ENCODE results near the gene PLCB1.

Gene PLCB1

GRCh38 chr20:8301655-8302054 lies 169.6 kb downstream of the PLCB1 start:
- no peak for DNase-seq (ENCODE audit: low read depth in 2 of 2)

GRCh38 chr20:8303651-8304050 lies 171.6 kb downstream of the PLCB1 start:
- DNase-seq (ENCODE audit: low read depth in 2 of 2), result no peak

- no peak for DNase-seq (ENCODE audit: low read depth in 2 of 2)
Measured at GRCh38 chr20:8304124-8304816, 172.2 kb downstream of the PLCB1 start.

- peak; percentile 6 to 36 for DNase-seq (ENCODE audit: low read depth in 2 of 2)
Measured at GRCh38 chr20:8305449-8305978, 173.4 kb downstream of the PLCB1 start.

DNA sequence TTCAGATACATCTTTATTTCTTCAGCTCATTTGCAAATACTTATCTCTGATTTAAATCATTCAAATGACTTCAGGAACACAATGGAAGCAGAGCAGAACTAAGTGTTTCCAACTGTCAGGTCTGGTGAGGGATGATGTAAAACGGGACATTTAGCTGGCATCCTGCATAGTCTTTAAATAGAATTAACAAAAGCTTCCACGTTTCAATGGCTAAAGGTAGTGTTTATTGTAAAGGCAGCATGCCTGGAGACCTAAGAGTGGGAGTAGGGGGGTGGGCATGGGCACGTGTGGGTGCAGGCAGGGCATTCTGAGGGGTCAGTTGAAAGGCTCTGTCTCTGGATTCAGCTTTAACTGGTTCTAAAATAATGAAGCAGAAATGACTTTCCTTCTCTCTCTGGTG lies 174.9 kb downstream of the PLCB1 start:
- DNase-seq (ENCODE audit: low read depth in 2 of 2), result no peak

DNA sequence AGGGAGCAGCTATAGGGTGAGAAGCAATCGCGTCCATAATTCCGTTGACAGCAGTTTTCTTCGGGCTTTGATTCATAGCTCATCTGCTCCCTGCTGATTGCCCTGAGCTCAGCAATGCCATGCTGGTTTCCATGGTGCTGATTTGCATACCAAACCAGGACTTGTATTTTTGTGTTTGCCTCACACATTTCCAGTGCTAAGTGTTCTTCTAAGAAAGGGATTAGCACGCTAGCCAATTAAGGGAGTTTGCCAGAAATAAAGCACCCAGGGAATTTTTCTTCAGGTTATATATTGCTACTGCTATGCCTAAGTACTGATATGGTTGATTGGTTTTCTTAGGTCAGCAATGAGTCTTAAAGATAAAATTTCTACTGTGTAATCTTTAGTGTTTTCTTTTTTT lies 177.6 kb downstream of the PLCB1 start:
- no peak for DNase-seq (ENCODE audit: low read depth in 2 of 2)

DNA sequence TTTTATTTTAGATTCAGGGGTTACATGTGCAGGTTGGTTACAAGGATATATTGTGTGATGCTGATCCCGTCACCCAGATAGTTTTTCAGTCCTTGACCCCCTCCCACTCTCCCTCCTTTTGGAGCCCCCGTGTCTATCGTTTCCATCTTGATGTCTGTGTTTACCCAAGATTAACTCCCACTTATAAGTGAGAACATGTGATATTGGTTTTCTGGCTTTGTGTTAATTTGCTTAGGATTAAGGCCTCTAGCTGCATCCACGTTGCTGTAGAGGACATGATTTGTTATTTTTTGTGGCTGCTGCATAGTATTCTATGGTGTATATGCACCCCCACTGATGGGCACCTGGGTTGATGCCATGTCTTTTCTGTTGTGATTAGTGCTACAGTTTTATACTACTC lies 178.6 kb downstream of the PLCB1 start:
- DNase-seq (ENCODE audit: low read depth in 2 of 2), result no peak

DNA sequence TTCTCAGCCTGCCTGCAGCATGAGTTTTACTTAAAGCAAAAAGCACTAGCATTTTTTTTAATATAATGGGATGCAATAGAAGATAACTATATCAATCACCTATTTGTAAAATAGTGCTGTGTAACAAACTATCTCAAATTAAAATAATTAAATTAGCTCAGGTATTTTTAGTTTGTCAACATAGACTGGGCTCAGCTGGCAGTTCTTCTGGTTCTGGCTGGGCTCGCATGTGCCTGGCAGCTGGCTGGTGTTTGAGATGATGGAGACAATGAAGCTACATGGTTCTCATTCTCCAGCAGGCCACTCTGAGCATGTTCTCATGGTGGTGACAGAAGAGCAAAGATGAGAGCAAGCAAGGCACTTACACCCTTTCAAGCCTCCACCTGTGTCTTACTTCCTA lies 181.0 kb downstream of the PLCB1 start:
- DNase-seq (ENCODE audit: low read depth in 2 of 2), result no peak

GRCh38 chr20:8315639-8316573 lies 183.8 kb downstream of the PLCB1 start:
- DNase-seq (ENCODE audit: low read depth in 2 of 2), result no peak

- DNase-seq (ENCODE audit: low read depth in 2 of 2), result no peak
Measured at GRCh38 chr20:8317448-8317847, 185.4 kb downstream of the PLCB1 start.

GRCh38 chr20:8318965-8319625 lies 187.0 kb downstream of the PLCB1 start:
- no peak for DNase-seq (ENCODE audit: low read depth in 2 of 2)

- DNase-seq (ENCODE audit: low read depth in 2 of 2), result no peak
Measured at GRCh38 chr20:8320306-8320705, 188.2 kb downstream of the PLCB1 start.

- DNase-seq (ENCODE audit: low read depth in 2 of 2), result no peak
Measured at GRCh38 chr20:8321001-8321400, 188.9 kb downstream of the PLCB1 start.

GRCh38 chr20:8322662-8323217 lies 190.7 kb downstream of the PLCB1 start:
- no peak for DNase-seq (ENCODE audit: low read depth in 2 of 2)

- no peak for DNase-seq (ENCODE audit: low read depth in 2 of 2)
Measured at GRCh38 chr20:8326191-8326590, 194.1 kb downstream of the PLCB1 start.

GRCh38 chr20:8326899-8327298 lies 194.8 kb downstream of the PLCB1 start:
- DNase-seq (ENCODE audit: low read depth in 2 of 2), result no peak

DNA sequence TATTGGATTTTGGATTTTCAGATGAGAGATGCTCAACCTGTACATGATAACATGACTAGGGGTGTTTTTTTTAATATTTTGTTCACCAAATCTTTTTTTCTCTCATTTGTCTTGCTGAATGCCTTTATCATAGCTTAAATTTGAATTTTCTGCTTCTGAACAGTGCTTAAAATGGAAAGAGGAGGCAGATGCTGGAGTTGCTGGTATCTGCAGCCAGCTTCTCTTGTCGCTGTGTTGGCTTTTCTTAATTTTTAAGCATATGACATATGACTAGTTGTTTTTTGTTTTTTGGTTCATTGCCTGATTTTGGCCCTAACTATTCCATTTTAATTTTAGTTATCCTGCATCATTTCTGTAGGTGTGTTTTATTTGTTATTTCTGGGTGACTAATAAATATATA lies 196.1 kb downstream of the PLCB1 start:
- DNase-seq (ENCODE audit: low read depth in 2 of 2), result no peak

- no peak for DNase-seq (ENCODE audit: low read depth in 2 of 2)
Measured at GRCh38 chr20:8330319-8330784, 198.3 kb downstream of the PLCB1 start.

DNA sequence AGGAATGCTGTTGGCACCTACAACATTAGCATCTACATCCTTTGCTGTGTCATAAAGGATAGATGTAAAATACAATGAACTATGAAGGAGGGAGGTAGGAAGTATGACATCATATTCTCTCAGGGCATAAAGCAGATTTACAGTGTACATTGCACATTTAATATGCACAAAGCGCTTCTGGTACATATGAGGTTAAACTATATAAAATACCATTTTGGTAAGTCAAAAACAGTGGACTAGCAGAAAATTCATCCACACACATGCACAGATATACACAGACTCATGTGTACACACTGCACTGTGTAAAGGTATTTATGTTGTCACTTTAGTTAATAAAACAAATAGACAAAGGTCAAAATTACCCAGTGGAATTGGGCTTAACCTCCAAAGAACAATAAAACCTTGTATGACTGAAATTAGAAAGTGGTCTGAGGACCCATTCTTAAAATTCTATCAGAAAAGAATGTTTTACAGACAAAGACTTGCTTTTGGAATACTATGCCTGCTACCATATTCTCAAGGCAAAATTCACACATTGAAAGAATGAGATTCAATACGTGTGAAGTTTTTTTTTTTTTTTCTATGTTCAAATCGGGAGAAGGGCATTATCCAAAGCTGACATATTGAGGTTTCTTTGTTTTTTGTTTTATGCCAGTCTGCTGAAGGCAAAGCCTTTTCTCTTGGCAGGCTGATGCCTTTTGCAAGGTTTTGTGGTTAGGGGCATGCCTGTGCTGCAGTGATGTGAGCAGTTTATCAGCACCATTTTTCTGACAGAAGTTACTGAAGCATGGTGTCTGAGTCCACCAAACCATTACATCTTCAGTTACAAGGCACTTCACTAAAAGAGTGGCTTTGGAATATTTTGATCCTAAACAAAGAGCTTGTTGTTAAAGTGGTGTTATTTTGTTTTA lies 199.0 kb downstream of the PLCB1 start:
- DNase-seq (ENCODE audit: low read depth in 2 of 2), result no peak

DNA sequence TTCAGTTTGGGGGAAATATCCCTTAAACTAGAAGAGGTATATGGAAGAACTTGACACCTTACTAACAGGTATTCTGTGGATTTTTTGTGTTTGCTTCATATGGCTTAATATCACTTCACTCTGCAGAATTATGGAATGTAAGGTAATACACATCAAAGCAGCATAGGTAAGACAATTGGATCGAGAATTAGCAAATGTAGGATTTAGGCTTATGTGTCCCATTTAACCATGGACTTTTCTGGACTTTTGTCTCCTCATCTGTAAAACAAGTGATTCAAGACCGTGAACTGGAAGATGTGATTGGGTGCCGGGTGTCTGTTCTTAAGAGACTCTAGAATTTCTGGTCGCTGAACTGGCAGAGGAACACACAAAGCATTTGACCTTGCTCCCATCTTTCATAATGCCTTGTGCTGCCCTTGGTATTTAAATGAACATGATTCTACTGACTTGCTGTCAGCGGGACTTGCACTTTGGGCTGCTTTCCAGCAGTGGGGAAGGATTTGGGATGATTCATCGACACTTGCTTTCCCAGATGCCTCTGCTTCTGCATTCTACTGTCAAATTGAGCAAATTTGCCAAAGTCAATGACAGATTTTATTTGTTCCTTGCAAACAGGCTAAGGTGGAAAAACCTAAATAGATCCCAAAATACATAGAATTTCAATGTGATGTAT lies 199.8 kb downstream of the PLCB1 start:
- no peak for DNase-seq (ENCODE audit: low read depth in 2 of 2)
